Stimulated activated CD4-positive, alpha-beta T cell treated with anti-CD3 and anti-CD28 coated beads, Interleukin-15, amount 100 ng/mL, for 48 hours (primary cell): Measurements from ENCODE around the gene RPLP1.

Source experiments
- DNase-seq, 2 donors: peaks; one replicate each; pipeline ENCODE4 v3.0.0-alpha.2; 2020; ENCODE audit warnings: low read depth in 2 of 2

The RPLP1 gene

DNA sequence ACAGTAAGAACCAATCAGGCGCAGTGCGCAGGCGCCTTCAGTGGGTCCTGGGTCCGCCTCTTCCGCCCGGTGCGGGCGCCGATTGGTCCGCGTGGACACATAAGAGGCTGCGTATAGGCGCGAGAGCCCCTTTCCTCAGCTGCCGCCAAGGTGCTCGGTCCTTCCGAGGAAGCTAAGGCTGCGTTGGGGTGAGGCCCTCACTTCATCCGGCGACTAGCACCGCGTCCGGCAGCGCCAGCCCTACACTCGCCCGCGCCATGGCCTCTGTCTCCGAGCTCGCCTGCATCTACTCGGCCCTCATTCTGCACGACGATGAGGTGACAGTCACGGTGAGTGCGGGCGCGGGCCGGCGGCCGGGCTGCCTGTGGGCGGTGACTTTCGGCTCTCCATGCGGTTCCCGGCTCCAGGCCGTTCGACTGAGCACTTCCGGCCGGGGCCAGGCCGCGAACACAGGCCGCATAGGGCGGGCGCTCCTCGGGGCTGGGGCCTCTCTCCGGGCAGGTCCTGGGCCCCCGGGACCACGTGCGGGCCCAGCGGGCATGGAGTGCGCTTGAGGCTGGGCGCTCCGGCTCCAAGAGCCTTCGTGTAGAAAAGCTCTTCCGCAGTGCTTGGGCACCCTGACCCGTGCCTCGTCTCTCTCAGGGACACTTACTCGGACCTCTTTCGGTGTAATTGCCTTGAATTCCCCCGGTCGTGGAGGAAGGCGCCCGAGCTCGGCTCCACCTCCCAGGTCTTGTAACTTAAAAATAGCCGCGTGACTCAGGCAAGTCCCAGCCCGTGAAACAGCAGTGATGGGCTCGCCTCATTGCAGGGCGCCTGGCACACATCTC, at the start of gene RPLP1:
TSS of gene RPLP1 (plus strand) at position 127 of the 830 bp plus-strand sequence. CDS start at position 258, 131 bp downstream.
- peak; percentile 89 to 92 for DNase-seq

DNA sequence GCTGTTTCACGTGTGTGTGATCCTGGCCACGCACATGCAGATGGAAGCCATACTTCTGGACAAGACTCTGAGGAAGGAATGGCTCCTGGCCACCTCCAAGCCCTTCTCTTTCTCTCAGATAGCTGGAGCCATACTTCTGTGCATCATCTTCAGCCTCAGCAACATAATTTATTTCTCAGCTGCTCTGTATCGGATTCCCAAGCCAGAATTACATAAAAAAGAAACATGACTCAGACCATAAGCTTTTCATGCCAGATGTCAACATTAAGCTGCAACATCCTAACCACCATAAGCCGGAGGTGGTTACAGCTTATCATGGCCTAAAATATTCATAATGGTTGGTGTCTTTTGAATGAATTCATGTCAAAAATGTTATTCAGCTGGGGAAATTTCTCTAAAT, 49.0 kb upstream of the RPLP1 start:
- DNase-seq: no peak

DNA sequence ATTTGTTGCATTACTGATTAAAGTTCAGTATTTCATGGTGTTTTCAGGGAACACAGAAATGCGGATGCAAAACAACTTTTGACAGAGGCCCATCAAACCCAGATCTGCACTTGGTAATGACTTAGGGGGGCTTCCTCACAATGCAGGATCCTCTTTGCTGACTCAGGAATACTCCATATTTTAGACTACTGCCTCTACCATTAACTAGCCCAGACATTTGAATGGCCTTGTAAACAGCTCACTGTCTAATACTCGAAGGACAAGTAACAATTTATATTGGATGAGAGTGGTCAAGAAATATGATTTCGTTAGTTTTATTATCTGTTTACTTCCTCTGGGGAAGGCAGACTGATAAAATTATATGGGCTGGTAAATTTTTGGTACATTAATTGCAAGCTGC, 47.5 kb upstream of the RPLP1 start:
- no peak for DNase-seq

DNA sequence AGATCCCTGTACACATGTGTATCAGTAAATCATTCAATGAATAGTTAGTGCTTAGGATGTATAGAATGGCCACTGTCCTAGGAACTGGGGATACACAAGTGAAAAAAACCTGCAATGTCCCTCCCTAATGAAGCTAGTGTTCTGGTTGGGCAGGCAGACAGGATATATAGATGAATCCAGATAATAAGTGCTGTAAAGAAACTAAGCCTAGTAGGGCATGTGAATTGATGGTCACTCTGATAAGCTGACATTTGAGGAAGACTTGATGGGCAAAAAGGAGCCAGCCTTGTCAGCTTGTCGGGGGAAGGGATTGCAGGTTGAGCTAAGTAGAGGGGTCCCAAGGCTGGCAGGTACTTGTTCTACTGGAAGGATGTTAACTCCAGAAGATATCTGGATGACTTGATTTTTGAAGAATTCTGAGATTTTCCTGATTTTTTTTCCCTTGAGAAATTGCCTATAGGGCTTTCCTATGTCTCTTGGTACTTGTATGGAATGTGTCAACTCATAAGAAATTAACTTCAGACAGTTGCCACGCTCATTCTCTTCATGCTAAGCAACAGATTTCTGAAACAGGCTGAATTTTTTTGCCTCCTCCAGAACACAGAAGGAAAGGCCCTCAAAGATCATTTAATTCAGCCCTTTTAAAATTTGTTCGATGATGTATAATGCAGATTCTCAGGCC, 44.8 kb upstream of the RPLP1 start:
- DNase-seq: no peak

- no peak for DNase-seq
Measured at GRCh38 chr15:69408841-69409240, 43.8 kb upstream of the RPLP1 start.

- DNase-seq: peak in 1 of 2 donors; percentile 25
Measured at GRCh38 chr15:69410248-69410874, 42.3 kb upstream of the RPLP1 start.

DNA sequence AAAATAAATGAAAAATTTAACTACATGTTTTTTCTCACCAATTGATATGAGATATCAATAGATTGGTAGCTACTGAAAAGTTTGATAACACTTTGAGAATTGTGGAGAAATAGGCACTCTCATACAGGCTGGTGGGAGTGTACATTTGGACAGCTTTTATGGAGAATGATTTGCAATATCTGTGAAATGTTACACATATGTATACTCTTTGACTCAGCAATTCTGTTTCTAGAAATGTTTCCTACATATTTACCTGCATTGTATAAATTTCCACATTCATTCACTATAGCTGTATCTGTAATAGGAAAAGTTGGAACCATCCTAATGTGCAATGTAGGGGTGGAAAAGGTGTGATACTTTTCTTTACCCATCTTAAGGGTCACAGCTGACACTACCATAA, 40.3 kb upstream of the RPLP1 start:
- no peak for DNase-seq

DNA sequence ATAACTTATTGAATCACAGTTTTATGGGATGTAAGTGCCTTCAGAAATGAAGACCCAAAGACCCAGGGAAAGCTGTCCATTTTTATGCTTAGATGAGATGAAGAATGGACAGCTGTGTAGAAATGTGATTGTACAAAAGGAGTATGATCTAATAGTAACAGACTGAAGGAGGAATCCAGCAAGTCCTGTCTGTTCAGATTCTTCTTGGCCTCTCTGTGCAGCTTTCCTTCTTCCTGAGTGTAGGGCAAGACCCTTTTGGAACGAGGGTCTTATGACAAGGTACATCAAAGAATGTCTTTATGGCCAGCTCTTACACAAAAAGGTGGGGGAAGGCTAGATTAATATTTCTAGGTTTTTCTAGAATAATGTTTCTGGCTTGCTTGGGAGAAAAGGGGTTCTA, 39.9 kb upstream of the RPLP1 start:
- DNase-seq: no peak

DNA sequence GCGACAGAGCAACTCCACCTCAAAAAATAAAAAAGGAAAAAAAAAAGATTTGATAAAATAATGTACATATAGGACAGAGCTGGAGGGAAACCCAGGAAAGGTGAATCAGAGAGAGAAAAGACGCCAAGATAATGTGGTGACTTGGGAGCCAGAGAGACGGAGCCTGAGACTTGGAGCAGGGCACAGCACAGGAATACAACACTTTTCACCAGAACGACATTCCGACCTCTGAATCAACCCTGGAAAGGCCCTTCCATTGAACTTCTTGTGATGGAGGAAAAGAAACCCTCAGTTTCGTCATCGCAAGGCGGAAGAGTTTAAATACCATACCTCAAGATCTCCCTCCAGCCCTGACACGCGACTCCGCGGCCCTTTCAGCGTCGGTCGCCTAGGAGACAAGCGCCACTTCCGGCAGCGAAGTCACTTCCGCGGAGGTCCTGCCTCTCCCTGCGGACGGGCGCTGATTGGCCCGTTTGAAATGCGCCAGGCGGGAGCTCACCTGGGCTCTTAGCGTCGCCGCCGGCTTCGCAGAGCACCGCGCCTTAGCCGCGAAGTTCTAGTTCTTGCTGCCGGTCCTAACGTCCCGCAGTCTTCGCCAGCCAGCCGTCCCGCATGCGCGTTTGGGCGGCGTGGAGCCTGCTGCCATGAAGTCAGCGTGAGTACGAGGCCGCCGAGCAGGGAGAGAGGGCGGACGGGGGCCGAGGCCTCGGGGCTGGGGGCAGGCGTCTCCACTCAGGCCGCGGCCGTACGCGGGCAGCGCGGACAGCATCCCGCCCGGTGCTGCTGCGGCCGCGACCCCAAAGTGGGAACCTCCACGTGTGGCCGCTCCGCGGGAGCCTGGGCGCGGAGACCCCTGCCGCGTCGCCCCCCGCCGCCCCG, 38.6 kb upstream of the RPLP1 start, which contains the start of gene KIF23:
TSS of gene KIF23 (plus strand) at position 528 of the 879 bp plus-strand sequence. CDS start at position 645, 117 bp downstream.
- DNase-seq: peak; percentile 87 to 88

DNA sequence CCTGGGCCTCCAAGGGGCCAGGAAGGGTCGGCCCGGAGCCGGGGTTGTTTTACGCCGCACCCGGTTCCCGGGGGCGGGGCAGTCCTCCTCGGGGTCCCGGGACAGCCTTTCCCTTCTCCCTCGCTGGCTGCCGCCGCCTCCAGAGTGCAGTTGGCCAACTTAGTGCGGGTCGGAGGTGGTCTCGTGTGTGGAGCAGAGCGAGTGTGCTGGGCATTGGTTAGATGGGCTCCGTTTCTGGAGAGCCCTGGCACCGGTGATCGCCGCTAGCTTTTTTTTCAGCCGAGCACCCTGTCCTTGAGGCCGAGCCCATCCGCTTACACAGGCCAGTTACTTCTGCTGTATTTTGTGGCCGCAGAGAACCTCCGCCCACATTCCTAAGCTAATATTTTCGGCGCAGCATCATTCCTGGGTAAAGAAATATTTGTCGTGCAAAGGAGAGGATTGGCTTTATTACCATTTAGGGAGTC, 37.9 kb upstream of the RPLP1 start:
- no peak for DNase-seq

- DNase-seq: no peak
Measured at GRCh38 chr15:69415381-69415780, 37.2 kb upstream of the RPLP1 start.

DNA sequence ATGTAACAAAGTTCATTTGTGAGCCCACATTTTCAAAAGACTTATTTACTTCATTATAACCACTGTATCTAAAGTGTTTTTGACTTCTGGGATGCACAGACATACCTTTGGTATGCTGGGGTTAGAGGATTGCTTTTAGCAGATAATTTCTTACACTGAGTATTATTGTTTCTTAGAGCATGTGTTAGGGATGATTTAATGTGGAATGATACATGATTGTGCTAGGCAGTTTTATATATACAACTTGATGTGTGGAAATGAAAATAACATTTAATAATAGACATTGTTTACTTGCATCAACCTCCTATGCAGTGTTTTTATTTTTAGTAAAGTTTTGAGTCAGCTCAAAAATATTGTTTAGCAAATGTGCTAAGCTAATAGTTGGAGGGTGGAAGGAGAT, 35.0 kb upstream of the RPLP1 start:
- DNase-seq: no peak

DNA sequence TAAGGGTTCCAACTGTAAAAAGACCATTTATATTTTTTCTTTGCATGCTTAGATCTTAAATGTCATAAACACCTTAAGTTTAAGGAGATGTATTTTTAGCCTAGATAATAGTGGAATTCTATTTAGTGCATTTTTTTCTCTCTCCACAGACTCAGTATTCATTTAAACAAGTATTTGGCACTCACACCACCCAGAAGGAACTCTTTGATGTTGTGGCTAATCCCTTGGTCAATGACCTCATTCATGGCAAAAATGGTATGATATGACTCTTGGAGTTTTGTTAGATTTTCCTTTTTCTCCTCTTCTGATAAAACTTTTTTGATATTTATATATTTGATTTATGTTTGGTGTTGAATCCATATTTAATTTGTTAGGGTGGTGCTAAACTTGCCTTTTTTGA, 31.1 kb upstream of the RPLP1 start:
- DNase-seq: no peak

- DNase-seq: no peak
Measured at GRCh38 chr15:69422336-69422895, 30.2 kb upstream of the RPLP1 start.

DNA sequence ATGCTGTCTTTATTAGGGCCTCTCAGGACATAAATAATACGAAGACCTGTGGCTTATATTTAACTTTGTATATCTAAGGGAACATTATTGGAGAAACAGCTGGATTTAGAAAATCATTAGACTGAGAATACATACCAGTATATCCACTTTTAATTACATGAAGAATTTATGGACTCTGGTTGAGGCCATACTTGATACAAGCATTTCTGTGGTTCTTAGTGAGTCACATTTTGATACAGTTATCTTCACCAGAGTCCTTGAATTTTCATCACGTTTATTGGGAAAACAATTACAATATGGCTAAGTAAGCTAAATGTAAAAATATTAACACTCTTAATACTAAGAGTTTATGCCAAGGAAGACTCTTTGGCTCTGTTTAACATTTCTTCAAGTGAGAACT, 28.6 kb upstream of the RPLP1 start:
- DNase-seq: no peak

DNA sequence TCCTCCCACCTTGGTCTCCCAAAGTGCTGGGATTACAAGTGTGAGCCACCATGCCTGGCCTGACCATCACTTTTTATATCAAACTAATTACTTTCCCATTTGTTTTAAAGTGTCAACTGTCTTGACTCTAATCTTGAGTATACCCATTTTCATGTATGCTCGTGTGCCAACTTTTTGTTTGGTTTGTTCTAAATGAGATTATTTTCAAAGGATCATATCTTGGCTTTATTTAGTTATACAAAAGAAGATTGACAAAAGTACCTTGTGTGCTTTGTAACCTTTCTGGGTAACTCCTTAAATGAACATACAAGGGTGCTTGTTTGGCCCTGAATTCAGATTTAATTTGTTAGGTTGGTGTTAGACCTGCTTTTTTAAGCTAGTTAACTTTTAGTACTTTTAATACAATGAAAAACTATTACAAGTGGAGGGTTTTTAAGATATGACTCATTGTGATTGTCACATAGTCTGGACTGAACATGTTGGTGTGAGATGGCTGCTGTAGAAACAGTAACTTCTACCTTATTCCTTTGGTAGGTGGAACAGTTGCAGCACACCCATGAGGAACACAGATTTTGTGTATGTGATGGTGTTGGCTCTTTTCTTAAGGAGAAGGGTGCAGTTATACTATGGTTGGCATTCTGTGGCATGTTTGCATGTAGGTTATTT, 27.7 kb upstream of the RPLP1 start:
- DNase-seq: no peak

- DNase-seq: no peak
Measured at GRCh38 chr15:69433831-69434230, 18.8 kb upstream of the RPLP1 start.

- DNase-seq: no peak
Measured at GRCh38 chr15:69434238-69434637, 18.4 kb upstream of the RPLP1 start.

DNA sequence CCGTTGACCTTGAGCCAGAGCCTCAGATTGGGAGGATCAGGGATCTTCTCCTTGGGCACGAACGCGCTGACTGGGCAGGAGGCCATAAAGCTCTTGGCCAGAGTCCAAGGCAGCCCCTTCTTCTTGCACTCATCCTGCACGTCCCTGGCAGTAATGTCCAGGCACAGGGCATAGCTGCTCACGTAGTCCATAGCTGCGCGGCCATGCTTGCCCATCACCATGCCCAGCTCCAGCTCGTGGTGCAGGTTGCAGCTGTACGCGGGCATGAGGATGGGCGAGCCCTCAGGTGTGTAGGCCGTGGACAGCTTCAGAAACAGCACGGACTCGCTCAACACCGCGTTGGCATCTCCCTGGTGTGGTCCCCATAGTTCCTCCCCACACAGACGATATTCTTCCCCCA, 17.9 kb upstream of the RPLP1 start:
- no peak for DNase-seq

DNA sequence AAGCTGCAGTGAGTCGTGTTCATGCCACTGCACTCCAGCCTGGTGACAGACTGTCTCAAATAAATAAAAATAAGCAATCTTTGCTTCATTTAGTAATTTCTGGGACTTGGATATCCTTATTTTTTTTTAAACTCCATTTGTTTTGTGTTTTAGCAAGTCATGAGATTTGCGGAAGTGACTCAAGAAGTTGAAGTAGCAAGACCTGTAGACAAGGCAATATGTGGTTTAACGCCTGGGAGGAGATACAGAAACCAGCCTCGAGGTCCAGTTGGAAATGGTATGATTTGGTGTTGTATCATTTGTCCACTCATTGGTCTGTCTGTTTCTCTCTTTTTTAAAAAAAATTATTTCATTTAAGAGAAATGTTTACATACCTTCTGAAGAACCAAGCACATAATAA, 16.6 kb upstream of the RPLP1 start:
- no peak for DNase-seq

DNA sequence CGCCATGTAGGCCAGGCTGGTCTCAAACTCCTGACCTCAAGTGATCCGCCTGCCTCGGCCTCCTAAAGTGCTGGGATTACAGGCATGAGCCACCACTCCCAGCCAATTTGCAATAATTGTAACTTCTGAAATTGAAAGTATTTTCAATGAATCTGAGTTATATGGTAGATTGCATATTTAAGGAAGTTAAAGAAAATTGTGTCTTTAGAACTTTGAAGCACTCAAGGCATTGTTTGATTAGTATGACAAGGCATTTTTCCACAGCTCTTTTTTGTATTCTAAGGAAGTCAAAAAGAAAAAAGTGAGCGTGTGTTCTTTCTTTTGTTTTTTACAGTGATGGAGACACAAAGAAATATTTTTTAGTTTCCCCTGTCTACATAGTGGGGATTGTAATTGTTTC, 15.7 kb upstream of the RPLP1 start:
- no peak for DNase-seq
